Central memory CD4-positive, alpha-beta T cell (primary cell): Measurements from ENCODE around the gene CHPF.

Experiments
- DNase-seq: peaks from one replicate; pipeline ENCODE4 v3.0.0; 2022

Gene CHPF

DNA sequence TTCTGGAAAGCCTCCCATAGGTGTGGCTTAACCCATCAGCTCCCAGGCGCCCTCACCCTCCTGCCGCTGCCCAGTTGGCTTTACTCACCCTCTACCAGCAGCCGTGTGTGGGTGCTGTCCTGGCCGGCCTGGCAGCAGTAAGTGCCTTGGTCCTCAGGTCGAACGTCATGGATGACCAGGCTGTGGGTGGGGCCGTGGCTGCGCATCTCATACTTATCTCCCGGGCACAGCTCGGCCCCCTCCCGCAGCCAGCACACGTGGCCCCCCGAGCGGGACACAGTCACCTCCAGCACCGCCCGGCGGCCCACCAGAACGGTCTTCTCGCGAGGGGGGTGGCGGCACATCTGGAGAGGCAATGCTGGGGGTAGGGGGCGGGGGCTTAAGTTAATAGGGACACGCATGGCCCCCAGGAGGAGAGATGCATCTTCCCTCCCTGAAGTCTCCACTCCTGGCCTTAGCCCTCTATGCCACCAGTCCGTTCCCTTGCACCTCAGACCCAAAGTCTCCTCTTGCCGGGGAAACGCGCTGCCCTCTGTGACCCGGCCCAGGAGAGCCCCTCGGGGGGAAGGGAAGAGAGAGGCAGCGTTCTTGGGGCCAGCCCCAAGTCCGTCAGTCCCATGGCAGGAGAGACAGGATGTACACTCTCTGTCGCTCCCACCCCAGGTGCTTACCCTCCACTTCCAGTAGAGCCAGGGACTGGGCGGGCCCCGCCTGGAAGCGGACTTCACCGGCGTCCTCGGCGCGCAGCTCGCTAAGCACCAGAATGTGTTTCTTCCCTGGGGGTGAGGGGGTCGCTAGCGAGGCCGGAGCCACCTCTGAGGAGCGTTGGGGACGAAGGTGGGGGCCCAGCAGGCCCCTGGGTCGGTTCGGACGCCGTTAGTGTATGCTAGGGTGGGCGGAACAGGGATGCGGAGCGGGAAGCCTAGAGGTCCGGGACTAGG is 8.1 kb upstream of the CHPF start:
- DNase-seq, result peak; percentile 17

DNA sequence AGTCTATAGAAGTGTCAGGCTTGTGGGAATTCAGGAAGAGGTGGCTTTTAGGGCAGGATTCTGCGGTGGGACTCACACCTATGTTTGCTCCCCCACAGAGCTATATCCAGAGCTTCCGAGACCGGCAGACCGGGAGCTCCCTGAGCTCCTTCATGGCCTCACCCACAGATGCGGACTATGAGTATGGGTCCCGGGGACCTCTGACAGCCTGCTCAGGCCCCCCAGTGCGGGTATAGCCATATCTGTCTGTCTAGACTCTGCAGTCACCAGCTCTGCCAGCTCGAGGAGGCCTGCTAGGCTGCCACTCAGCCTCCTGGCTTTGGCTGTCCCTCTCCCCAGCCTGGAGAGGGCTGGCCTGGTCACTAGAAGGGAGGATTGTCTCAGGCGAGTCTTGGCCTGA is 6.0 kb upstream of the CHPF start:
- DNase-seq, result no peak

DNA sequence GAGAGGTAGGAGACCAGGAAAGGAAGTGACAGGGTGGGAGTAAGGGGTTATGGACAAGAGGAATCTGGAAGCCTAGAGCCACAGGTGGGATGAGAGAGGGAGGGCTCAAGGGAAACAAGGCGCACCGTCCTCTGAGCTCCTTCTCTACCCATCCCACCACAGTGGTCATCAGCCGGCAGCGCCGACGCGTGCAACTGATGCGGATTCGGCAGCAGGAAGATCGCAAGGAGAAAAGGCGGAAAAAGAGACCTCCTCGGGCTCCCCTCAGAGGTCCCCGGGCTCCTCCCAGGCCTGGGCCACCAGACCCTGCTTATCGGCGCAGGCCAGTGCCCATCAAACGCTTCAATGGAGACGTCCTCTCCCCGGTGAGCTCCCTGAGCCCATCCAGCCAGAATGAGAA is 5.4 kb upstream of the CHPF start:
- DNase-seq, result no peak

DNA sequence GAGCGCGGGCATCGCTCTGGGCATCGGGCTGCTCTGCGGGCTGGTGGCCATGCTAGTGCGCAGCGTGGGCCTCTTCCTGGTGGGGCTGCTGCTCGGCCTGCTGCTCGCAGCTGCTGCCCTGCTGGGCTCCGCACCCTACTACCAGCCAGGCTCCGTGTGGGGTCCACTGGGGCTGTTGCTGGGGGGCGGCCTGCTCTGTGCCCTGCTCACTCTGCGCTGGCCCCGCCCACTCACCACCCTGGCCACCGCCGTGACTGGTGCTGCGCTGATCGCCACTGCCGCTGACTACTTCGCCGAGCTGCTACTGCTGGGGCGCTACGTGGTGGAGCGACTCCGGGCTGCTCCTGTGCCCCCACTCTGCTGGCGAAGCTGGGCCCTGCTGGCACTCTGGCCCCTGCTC is 4.0 kb upstream of the CHPF start:
- no peak for DNase-seq

DNA sequence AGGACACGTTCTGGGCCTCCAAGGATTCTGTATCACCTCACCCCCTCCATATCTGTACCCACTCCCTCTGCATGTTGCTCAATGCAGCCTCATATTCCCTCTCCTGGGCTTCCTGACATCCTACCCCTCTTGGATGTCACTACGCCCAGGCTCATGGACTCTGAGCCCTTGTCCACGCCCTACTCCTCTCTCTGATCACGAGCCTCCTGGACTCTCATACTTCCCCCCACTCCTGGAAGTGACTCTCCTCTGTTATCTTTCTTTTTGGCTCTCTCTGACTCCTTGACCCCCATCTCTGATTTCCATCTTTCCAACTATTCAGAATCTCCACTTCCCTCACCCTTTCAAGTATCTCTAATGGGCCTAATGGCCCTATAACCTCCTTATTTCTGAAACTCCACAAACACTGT is 2.3 kb upstream of the CHPF start:
- DNase-seq, result no peak

DNA sequence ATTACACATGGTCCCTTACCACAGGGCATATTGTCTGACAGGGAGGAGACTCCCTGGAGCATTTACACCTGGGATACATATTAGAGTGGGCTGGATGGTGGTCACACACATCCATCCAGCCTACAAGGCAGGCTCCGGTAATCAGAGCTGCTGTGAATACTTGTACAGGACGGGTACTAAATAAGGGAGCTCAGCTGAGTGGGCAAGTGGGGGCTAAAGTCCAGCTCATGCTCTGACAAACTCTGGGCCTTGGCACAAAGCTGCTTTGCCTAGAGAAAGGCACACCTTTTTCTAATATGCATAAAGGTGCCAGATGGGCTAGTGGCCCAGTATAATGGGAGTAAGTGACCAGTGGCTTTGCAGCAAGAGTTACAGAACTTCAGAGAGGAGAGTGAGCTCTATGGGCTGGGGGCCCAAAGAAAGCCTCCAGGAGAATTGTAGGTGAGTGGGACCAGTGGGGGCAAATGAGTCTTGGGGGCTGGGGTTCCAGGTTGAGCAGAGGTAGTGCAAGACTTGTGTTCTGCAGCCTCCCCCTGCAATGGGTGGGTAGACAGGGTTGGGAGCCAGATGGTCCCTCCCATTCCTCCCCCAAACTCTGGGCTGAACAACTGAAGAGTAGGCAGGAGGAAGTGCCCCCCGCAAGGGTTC is 1.8 kb upstream of the CHPF start:
- no peak for DNase-seq

DNA sequence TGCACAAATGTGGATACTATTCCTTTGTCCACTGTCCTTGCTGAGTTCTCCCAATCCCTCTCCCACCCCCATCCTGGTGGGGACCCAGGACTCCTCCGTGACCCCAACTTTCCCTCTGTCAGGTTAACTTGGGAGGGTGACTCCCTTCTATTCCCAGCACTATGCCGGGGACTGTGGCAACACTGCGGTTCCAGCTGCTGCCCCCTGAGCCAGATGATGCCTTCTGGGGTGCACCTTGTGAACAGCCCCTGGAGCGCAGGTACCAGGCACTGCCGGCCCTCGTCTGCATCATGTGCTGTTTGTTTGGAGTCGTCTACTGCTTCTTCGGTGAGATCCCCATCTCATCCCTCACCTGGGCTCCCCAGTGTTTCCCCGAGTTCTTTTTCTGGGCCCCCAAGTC is 958 bp upstream of the CHPF start:
- DNase-seq, result no peak

DNA sequence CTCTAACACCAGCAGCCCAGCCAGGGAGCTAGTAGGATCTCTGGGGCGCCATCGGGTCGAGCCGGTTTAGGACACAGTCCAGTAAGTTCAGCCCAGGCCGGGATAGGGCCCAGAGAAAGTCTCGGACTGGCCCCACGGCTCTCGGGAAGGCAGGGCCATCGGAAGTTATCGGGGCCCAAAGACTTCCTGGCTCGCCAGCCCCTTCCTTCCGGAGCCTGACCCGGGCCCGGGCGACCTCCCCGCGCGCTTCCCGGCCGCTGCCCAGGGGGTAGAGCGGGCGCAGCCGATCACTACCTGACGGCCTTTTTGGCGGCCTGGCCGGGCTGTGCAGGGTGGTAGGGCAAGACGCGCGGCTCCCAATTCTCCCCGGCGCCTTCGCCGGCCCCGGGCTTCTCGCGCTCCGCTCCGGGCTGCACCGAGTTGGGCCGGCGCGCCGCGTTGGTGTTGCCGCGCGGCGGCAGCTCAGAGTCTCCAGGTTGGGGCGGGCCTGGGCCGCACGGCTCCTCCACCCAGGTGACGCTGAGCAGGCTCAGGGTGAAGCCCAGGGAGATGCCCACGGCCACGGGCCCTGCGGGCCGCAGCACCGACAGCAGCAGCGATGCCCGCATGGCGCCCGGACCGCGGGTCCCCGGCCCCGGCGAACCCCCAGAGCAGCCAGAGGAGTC is 546 bp downstream of the CHPF start:
- no peak for DNase-seq

DNA sequence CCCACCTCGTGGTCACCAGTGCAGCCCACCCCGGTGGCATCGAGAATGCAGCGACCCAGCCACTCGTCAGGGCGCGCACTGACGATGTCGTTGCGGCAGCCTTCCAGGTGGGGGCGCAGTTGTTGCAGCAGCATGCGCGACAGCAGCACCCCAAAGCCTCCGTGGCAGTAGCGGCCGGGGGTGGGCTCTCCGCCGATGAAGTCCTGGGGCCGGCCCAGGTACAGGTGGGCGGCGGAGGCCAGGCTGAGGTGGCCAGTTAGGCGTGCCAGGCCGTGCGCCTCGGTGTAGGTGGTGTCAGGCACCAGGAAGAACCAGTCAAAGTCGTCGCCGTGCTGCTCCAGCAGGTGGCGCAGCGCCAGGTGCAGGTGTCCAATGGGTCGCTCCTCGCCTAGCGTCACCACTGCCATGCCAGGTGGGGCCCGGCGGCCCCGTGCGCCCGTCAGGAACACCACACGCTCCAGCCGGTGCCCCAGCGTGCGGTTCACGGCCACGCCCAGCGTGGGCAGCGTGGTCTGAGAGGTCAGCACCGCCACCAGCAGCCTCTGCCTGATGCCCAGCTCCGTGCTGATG is 1.9 kb downstream of the CHPF start:
- peak; percentile 86 for DNase-seq

DNA sequence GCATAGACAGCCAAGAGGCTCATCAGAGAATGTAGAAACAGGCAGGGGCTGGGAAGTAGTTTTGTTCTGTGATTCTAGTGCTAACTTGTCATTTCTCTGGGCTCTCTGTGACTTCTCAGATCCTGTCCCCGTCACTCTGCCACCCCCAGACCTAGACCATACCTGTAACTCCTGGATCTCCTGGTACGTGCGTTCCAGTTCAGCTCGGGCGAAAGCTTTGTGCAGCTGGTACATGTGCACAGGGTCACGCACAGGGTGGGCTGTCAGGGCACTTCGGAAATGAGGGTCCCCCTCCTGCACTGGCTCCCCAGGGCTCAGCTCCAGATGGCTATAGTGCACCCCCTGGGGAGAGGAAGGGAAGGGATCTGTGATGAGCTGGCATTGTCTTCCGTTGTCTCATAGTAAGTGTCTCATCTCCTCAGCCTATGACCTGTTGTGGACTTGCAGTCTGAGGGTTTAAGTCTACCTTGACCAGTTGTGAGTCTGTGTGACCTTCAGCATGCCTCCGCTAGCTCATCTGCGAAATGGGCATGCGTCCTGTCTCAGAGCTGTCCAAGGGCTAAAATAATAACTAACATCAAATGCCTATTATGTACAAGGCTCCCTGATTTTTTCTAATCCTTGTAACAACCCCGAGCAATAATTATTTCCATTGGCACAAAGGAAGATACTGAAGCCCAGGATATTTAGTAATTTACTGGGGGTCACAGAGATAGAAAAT is 2.7 kb downstream of the CHPF start:
- no peak for DNase-seq

DNA sequence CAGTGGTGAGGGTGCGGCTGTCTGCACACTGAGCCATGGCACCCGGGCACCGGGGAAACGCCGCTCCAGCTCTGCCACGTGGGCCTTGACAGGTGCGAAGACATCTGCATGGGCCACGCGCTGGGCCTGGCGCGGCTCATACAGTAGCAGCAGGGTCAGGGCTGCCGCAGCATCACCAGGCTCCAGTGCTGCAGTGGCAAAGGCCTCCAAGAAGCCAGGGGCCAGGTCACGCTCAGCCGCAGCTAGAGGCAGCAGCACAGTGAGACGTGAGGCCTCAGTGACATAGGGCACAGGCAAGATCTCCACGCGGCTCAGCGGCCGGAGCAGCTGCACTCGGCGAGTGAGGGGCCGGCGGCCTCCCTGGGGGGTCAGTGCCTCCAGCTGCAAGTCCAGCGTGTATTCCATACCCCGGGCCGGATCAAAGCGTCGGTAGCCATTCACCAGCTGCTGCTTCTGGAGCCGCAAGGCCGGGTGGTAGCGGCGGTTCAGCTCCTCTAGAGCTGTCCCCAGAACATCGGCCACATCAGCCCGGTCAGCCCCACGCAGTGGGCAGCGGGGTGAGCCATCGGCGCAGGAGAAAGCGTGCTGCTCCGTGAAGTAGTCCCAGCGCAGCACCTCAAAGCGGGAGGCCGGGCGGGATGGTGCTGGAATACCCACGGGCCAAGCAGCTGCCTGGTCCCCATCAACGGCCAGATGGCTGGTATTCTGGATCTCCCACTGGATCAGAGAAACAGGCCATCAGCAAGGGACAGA is 3.5 kb downstream of the CHPF start:
- DNase-seq, result no peak

DNA sequence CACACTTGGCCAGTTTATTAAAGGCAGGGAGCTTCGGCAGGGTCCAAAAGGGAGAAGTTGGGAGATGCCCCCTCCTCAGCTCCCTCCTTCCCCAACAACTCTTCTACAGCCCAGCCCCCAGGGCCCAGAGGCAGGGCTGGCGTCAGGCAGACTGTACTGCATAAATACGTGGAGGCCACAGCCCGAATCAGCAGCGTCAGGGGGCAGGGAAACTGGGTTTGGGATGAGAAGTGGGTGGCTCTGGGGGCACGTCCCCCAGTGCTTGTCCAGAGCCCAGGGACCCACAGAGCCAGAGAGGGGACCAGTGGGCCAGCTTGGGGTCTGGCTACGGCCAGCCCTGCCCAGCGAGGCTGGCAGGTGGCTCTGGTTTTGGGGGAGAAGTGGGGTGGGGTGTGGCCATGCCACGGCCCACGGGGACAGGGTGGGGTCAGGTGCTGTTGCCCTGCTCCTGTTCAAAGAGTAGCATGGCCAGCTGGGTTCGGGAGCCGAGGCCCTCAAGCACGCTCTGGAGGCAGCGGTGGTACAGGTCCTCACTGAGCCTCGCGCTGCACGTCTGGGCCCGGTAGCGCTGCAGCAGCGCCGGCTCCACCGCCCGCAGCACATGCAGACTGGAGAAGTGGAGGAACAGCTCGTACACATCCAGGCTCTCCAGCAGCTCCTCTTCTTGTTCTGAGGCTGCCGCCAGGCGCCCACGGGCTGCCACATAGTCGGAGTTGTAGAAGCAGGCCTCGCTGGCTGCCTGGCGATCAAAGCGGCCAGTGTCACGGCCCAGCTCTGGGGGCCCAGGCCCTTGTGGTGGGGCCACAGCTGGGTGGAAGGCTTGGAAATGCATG is 4.4 kb downstream of the CHPF start:
- DNase-seq, result no peak

DNA sequence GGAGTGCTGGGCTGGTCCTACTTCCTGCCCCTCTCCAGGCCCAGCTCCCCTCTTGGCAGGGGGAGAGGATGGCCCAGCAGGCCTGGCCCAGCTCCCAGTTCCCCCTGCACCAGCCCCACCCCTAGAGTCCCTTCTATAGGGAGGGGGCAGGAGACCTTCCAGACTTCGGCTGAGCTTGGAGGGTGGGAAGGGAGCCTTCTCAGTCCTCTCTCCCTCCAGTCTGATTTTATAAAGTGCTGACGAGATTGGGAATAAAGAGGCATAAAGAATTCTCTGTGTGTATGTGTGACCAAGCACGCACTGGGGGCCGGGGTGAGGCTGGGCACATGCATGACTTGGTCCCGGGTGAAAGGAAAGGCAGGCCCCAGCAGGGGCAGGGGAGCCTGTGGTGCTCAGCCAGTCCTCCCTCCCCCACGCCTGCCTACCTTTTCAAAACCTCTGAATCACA is 5.1 kb downstream of the CHPF start:
- DNase-seq, result no peak

DNA sequence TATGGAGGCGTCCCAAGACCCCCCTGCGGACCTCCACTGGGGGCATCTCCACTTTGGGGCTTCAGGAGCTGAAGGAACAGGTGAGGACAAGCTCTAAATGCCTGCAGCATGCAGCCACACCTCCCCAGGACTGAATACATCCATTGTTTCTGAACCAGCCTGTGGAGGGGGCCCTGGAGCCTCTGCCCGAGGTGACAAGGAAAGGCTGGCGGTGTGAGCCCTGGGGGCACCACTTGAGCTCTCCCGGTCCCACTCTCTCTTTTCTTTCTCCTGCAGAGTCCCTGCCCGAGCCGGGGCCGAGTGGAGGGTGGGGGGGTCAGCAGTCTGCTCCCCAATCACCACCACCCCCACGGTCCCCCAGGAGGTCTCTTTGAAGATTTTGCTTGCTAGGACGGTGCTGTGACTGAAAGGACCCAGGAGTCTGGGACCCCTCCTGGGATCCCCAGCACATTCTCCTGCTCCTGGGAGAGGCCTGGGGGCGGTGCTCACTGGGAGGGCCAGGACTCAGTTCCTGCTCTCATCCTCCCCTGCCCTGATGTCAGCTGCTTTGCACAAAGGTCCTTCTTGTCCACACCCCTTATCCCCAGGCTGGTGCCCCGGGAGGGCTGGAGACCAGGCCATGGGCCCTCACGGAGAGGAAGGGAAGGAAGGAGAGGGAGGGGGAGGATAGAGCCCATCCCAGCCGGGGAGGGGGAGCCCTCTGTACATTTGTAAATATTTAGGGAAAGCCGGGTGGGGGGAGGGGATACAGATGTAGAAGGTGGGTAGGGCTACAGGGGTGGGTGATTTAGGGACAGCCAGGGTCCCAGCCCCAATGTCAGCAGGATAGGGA is 5.7 kb downstream of the CHPF start:
- no peak for DNase-seq

DNA sequence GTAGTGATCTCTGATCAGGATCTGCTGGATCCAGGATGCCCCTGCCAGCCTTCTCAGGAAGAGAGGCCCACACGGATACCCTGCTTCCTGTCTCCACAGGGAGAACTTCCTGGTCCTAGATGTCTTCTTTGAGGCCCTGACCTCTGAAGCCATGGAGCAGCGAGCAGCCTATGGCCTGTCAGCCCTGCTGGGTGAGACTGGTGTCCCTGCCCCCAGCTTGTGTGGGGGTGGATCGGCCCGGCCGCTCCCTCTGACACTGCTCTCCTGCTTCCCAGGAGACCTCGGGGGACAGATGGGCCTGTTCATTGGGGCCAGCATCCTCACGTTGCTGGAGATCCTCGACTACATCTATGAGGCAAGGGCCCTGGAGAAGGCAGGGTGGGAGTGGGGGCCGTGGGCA is 6.6 kb downstream of the CHPF start:
- DNase-seq, result no peak

DNA sequence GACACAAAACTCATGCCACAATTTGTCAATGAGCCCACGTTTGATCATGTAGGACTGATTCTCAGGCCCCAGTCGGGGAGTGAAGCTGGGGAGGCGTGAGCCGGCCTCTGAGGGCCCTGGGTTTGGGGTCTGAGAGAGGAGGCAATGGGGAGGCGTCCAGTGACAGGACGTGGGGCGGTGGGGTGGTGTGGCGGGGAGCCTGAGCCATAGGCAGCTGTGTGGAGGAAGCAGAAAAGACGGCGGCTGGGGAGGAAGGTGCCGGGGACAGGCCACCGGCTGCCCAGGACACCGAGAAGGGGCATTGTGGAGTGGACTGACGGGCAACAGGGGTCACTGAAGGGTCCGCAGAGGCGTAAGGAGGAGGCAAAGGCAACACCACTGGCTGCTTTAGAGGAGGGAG is 7.2 kb downstream of the CHPF start:
- no peak for DNase-seq

DNA sequence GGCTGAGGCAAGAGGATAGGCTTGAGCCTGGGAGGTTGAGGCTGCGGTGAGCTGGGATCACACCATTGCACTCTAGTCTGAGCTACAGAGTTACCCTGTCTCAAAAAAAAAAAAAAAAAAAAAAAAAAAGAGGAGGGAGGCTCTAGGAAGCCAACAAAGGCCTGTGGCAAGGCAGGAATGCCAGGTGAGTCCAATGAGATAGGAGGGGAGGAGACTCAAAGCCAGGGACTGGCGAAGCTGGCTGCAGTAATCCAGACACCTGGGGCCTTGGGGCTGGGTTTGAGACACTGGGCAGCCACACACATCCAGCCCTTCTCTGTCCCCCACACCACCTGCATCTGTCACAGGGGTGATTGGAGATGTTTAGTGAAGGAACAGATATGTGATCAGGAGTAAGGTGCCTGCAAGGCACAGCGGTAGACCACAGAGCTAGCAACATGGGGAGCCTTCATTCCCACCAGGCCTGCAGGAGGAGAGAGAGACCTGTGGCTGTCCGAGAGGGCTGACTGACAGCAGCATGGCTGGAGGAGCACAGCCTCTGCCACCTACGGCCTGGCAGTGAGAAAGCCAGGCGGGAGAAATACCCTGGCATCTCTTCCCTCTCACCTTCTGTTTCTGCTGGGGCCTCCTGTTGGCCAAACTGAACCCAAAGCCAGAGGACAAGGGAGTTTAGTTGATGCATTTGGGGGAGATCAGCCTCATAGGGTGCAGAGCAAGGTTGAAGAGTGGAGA is 9.5 kb downstream of the CHPF start:
- DNase-seq, result no peak

DNA sequence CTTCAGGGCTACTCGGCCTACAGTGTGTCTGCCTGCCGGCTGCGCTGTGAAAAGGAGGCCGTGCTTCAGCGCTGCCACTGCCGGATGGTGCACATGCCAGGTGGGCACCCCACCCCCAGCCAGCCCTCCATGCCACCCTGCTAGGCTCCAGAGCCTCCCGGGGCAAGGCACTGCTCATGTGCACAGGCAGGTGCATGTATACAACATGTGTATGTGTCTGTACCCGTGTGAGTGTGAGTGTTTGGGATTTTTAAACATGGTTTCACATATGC is 11.3 kb downstream of the CHPF start:
- DNase-seq, result no peak

DNA sequence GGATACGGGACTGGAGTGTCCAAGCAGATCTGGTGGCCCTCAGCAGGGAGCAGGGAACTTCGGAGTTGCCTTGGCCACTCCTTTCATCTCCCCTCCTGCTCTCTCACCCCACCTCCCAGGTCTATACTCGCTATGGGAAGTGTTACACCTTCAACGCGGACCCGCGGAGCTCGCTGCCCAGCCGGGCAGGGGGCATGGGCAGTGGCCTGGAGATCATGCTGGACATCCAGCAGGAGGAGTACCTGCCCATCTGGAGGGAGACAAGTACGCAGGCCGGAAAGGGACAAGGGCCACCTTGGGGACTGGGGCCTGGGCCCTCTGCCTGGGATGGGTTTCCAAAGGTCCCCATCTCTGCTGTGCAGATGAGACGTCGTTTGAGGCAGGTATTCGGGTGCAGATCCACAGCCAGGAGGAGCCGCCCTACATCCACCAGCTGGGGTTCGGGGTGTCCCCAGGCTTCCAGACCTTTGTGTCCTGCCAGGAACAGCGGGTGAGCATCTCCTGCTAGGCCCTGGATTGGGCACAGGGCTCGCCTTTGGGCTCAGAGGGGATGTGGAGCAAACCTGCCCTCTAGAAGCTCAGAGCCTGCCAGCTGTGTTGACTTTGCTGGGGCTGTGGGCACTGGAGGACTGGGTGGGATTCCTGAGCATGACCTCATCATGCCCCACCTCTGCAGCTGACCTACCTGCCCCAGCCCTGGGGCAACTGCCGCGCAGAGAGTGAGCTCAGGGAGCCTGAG is 11.8 kb downstream of the CHPF start:
- DNase-seq, result no peak
